Posterior vena cava (tissue), 2 donors: Measurements from ENCODE around the gene ZNF189. TPM values are rescaled to one million over a fixed set of nuclear protein-coding genes. Genes with fewer than 3 reads are reported as not detected.

Source experiments
- DNase-seq: peaks from one replicate; pipeline ENCODE4 v3.0.0-alpha.2; 2020; ENCODE audit warnings: low spot score
- intact Hi-C, 2 donors: fragments of 100-400 bp; cut with DNase I; formaldehyde crosslinking; loops; one replicate each; pipeline versions ENCODE4 v1.14.1 to v1.14.2; 2022 to 2023
- total RNA-seq, 2 donors: library from RNA; stranded (reverse); fragmentation: NEBNext Ultra II Directional; extraction: Animal tissue kit (Norgen Biotek cat#: 25700); gene quantifications; one replicate each; pipeline ENCODE4 v1.2.1, GENCODE V29; 2021
- donor health status: DM: yes; HTN: yes; CAD: no.
- donor health status: DM: yes; HTN: yes; CAD: no.

ZNF189 gene
- total RNA-seq, 2 donors from 2014 or later: 17.8 to 18.7 TPM

GRCh38 chr9:101443364-101443771 is 44.7 kb downstream of the ZNF189 start:
- intact Hi-C loops: no loop called here
- no peak for DNase-seq

- intact Hi-C loops: no loop called here
- DNase-seq: no peak
Measured at GRCh38 chr9:101445353-101446029, 46.8 kb downstream of the ZNF189 start.

- intact Hi-C loops: no loop called here
- no peak for DNase-seq
Measured at GRCh38 chr9:101446732-101447131, 48.1 kb downstream of the ZNF189 start.

- intact Hi-C loops: no loop called here
- no peak for DNase-seq
Measured at GRCh38 chr9:101448680-101449070, 50.0 kb downstream of the ZNF189 start.

GRCh38 chr9:101449071-101449721 is 50.5 kb downstream of the ZNF189 start:
- peak; percentile 86 for DNase-seq
- intact Hi-C loops: no loop called here

- no peak for DNase-seq
- intact Hi-C loops: no loop called here
Measured at GRCh38 chr9:101450931-101451330, 52.3 kb downstream of the ZNF189 start.

- intact Hi-C loops: no loop called here
- DNase-seq: no peak
Measured at GRCh38 chr9:101451498-101451897, 52.8 kb downstream of the ZNF189 start.

- DNase-seq: no peak
- intact Hi-C loops: no loop called here
Measured at GRCh38 chr9:101453776-101454570, 55.3 kb downstream of the ZNF189 start.

GRCh38 chr9:101455656-101456240 is 57.1 kb downstream of the ZNF189 start:
- intact Hi-C loops: no loop called here
- DNase-seq: no peak

- intact Hi-C loops: no loop called here
- no peak for DNase-seq
Measured at GRCh38 chr9:101457003-101457402, 58.4 kb downstream of the ZNF189 start.

- intact Hi-C loops: loop anchor here in 1 of 2 donors (2.0 kb wide), 1 partner anchor 70 kb away; no protein-coding TSS in a partner anchor
- no peak for DNase-seq
Measured at GRCh38 chr9:101458963-101459631, 60.4 kb downstream of the ZNF189 start.

Other genes with a start within 250 kb of the ZNF189 start
- gene BAAT, start 13.8 kb upstream of the ZNF189 start, total RNA-seq: under 1 TPM in 1 of 2 donors, not detected in 1; 0.09 TPM
- 1 to 10 TPM; 8.9 to 9.5 TPM for gene MRPL50, start 233 bp upstream of the ZNF189 start, total RNA-seq
- under 1 TPM in 1 of 2 donors, not detected in 1; 0.24 TPM for gene ALDOB, start 36.9 kb downstream of the ZNF189 start, total RNA-seq
- gene RNF20, start 135.0 kb downstream of the ZNF189 start, total RNA-seq: 10 to 100 TPM; 33.1 to 45.5 TPM
- not detected for gene PPP3R2, start 196.1 kb downstream of the ZNF189 start, total RNA-seq